ENCODE measurements around the gene RYK. TPM values are rescaled to one million over a fixed set of nuclear protein-coding genes. Genes with fewer than 3 reads are reported as not detected.
A peak's percentile ranks its signal among the peaks of the same experiment; 100 is the strongest.

RYK gene
- total RNA-seq, 1 experiment from 2014 or later, result 54.2 TPM

DNA sequence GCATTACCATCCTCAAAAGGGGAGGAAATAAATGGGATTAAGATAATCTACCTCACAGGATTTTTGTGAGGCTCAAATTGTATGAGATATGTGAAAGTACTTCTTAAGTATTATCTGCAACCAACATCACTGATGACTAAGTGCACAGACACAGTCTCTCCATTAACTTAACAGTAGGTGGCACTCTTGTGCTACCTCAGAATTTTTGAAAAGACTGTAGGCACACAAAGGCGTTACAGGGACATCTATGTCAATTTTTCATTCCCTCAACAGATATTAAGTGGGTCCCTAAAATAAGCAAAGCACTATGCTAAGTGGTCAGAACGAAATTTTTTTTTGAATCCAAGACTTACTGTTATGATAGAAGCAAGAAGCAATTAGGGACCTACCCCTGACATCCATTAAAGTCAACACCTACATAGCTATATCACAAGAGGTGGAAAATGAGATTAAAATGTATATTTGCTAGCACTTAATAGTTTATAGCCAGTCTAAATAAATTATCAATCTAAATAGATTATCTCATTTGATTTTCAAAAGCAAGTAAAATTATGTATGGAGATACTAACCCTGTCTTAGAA, 52.9 kb downstream of the RYK start:
- no peak overlapping the region for H3K27ac Mint-ChIP-seq
- TF ChIP-seq, protein P1, sequence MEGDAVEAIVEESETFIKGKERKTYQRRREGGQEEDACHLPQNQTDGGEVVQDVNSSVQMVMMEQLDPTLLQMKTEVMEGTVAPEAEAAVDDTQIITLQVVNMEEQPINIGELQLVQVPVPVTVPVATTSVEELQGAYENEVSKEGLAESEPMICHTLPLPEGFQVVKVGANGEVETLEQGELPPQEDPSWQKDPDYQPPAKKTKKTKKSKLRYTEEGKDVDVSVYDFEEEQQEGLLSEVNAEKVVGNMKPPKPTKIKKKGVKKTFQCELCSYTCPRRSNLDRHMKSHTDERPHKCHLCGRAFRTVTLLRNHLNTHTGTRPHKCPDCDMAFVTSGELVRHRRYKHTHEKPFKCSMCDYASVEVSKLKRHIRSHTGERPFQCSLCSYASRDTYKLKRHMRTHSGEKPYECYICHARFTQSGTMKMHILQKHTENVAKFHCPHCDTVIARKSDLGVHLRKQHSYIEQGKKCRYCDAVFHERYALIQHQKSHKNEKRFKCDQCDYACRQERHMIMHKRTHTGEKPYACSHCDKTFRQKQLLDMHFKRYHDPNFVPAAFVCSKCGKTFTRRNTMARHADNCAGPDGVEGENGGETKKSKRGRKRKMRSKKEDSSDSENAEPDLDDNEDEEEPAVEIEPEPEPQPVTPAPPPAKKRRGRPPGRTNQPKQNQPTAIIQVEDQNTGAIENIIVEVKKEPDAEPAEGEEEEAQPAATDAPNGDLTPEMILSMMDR (IDR thresholded peaks at IDR 0.05), result peak; percentile 37; the same call in 1 of the 2 replicates
- TF ChIP-seq, protein P2, sequence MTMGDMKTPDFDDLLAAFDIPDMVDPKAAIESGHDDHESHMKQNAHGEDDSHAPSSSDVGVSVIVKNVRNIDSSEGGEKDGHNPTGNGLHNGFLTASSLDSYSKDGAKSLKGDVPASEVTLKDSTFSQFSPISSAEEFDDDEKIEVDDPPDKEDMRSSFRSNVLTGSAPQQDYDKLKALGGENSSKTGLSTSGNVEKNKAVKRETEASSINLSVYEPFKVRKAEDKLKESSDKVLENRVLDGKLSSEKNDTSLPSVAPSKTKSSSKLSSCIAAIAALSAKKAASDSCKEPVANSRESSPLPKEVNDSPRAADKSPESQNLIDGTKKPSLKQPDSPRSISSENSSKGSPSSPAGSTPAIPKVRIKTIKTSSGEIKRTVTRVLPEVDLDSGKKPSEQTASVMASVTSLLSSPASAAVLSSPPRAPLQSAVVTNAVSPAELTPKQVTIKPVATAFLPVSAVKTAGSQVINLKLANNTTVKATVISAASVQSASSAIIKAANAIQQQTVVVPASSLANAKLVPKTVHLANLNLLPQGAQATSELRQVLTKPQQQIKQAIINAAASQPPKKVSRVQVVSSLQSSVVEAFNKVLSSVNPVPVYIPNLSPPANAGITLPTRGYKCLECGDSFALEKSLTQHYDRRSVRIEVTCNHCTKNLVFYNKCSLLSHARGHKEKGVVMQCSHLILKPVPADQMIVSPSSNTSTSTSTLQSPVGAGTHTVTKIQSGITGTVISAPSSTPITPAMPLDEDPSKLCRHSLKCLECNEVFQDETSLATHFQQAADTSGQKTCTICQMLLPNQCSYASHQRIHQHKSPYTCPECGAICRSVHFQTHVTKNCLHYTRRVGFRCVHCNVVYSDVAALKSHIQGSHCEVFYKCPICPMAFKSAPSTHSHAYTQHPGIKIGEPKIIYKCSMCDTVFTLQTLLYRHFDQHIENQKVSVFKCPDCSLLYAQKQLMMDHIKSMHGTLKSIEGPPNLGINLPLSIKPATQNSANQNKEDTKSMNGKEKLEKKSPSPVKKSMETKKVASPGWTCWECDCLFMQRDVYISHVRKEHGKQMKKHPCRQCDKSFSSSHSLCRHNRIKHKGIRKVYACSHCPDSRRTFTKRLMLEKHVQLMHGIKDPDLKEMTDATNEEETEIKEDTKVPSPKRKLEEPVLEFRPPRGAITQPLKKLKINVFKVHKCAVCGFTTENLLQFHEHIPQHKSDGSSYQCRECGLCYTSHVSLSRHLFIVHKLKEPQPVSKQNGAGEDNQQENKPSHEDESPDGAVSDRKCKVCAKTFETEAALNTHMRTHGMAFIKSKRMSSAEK (CRISPR knock-in tag; IDR thresholded peaks at IDR 0.05; ENCODE audit: borderline replicate concordance), result no peak
- peaks cover 15% of the 10 kb centered on the region for H3K9me3 Mint-ChIP-seq
- H3K4me3 Mint-ChIP-seq, result no peak overlapping the region
- no peaks in the 10 kb centered on the region for H3K27me3 Mint-ChIP-seq (ENCODE audit: low read depth)
- POLR2A ChIA-PET, result no interaction called here
- CTCF ChIA-PET, result interaction anchor here (0.7 to 4.7 kb wide), 3 partner anchors 15 to 276 kb away, joined by 3 to 41 read pairs (median 4); no protein-coding TSS in a partner anchor
- H3K36me3 Mint-ChIP-seq, result peaks cover 64% of the 10 kb centered on the region
- no peaks in the 10 kb centered on the region for H3K4me1 Mint-ChIP-seq
- ATAC-seq, result peak; percentile 78
- no peak for DNase-seq (ENCODE audit: low spot score)

DNA sequence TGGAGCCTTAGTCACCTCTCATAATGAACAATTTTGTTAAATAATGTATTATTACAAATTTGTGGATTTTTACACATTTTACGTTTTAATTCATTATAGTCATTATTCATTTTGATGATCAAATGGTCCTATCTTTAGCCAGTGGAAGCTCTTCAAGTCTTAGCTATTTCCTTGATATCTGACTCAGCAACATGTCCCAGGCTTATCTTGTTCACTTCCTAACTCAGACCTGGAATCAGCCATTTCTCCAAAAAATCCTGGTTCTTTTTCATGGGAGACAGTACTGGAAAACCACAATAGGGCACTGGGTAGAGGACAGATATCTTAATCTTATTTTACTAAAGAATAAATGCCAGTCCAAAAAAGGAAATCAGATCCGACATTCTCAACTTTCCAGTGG, 56.4 kb downstream of the RYK start:
- H3K27ac Mint-ChIP-seq, result no peak overlapping the region
- H3K27me3 Mint-ChIP-seq (ENCODE audit: low read depth), result no peaks in the 10 kb centered on the region
- TF ChIP-seq ZNF232 (CRISPR knock-in tag; IDR thresholded peaks at IDR 0.05), result no peak
- TF ChIP-seq, protein P3, sequence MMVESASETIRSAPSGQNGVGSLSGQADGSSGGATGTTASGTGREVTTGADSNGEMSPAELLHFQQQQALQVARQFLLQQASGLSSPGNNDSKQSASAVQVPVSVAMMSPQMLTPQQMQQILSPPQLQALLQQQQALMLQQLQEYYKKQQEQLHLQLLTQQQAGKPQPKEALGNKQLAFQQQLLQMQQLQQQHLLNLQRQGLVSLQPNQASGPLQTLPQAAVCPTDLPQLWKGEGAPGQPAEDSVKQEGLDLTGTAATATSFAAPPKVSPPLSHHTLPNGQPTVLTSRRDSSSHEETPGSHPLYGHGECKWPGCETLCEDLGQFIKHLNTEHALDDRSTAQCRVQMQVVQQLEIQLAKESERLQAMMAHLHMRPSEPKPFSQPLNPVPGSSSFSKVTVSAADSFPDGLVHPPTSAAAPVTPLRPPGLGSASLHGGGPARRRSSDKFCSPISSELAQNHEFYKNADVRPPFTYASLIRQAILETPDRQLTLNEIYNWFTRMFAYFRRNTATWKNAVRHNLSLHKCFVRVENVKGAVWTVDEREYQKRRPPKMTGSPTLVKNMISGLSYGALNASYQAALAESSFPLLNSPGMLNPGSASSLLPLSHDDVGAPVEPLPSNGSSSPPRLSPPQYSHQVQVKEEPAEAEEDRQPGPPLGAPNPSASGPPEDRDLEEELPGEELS (CRISPR knock-in tag; IDR thresholded peaks at IDR 0.05), result no peak
- no peak for TF ChIP-seq NFATC4 (CRISPR knock-in tag; IDR thresholded peaks at IDR 0.05)
- no peak for TF ChIP-seq MXD4 (CRISPR knock-in tag; IDR thresholded peaks at IDR 0.05; ENCODE audit: borderline replicate concordance)
- TF ChIP-seq ZBTB21 (CRISPR knock-in tag; IDR thresholded peaks at IDR 0.05; ENCODE audit: borderline replicate concordance), result no peak
- no peak for TF ChIP-seq HMGA2 (CRISPR knock-in tag; IDR thresholded peaks at IDR 0.05)
- TF ChIP-seq ATF2 (CRISPR knock-in tag; IDR thresholded peaks at IDR 0.05; ENCODE audit: borderline replicate concordance, low read depth), result no peak
- TF ChIP-seq OVOL2 (CRISPR knock-in tag; IDR thresholded peaks at IDR 0.05; ENCODE audit: borderline replicate concordance), result no peak
- no peak for TF ChIP-seq STAT6 (CRISPR knock-in tag; conservative IDR thresholded peaks at IDR 0.05; ENCODE audit: low read depth)
- TF ChIP-seq FOXK1 (CRISPR knock-in tag; IDR thresholded peaks at IDR 0.05), result no peak
- TF ChIP-seq ZSCAN18 (CRISPR knock-in tag; IDR thresholded peaks at IDR 0.05), result no peak
- no peak for TF ChIP-seq SOX15 (CRISPR knock-in tag; IDR thresholded peaks at IDR 0.05)
- TF ChIP-seq SMAD3 (CRISPR knock-in tag; IDR thresholded peaks at IDR 0.05; ENCODE audit: borderline replicate concordance), result no peak
- no peak for TF ChIP-seq ATF3 (CRISPR knock-in tag; conservative IDR thresholded peaks at IDR 0.05)
- TF ChIP-seq SP1 (CRISPR knock-in tag; conservative IDR thresholded peaks at IDR 0.05), result no peak
- no peak for TF ChIP-seq JAZF1 (CRISPR knock-in tag; IDR thresholded peaks at IDR 0.05)
- no peak for TF ChIP-seq CREB1 (CRISPR knock-in tag; IDR thresholded peaks at IDR 0.05)
- TF ChIP-seq, protein P4, sequence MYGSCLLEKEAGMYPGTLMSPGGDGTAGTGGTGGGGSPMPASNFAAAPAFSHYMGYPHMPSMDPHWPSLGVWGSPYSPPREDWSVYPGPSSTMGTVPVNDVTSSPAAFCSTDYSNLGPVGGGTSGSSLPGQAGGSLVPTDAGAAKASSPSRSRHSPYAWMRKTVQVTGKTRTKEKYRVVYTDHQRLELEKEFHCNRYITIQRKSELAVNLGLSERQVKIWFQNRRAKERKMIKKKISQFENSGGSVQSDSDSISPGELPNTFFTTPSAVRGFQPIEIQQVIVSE (CRISPR knock-in tag; IDR thresholded peaks at IDR 0.05; ENCODE audit: borderline replicate concordance), result no peak
- H3K4me1 Mint-ChIP-seq, result peaks cover 11% of the 10 kb centered on the region
- no peaks in the 10 kb centered on the region for H3K9me3 Mint-ChIP-seq
- peaks cover 31% of the 10 kb centered on the region for H3K36me3 Mint-ChIP-seq
- ChIA-PET CTCF (interaction anchor here (3.1 kb wide), 1 partner anchor 18 kb away, joined by 15 read pairs; no protein-coding TSS in a partner anchor), POLR2A (no interaction called here)
- no peak for DNase-seq (ENCODE audit: low spot score)
- no peak overlapping the region for H3K4me3 Mint-ChIP-seq
- ATAC-seq, result no peak
